Stimulated activated CD8-positive, alpha-beta memory T cell treated with anti-CD3 and anti-CD28 coated beads, Interleukin-7, amount 100 ng/mL, for 24 hours (primary cell): ENCODE data around the gene SOCS7.

Experiments
- DNase-seq: peaks from one replicate; pipeline ENCODE4 v3.0.0-alpha.2; 2020; ENCODE audit warnings: low read depth

The SOCS7 gene

DNA sequence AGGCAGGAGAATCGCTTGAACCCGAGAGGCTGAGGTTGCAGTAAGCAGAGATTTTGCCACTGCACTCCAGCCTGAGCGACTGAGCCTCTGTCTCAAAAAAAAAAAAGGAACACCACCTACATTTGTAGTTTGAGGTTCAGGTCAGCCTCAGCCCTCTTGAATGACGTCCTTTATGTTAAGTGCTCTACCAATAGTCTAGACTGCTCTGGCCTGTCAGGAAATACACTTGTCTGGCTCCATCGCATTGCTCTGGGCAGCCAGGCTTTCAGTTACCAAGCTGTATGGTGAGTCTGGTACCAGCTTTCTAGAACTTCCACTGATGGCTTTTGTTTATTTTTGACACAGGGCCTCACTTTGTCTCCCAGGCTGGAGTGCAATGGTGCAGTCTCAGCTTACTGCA is 11.4 kb downstream of the SOCS7 start:
- no peak for DNase-seq

- no peak for DNase-seq
These were observed 13.1 kb downstream of the SOCS7 start for GRCh38 chr17:38364741-38365140.

- no peak for DNase-seq
These were observed 17.7 kb downstream of the SOCS7 start for GRCh38 chr17:38369124-38369886.

DNA sequence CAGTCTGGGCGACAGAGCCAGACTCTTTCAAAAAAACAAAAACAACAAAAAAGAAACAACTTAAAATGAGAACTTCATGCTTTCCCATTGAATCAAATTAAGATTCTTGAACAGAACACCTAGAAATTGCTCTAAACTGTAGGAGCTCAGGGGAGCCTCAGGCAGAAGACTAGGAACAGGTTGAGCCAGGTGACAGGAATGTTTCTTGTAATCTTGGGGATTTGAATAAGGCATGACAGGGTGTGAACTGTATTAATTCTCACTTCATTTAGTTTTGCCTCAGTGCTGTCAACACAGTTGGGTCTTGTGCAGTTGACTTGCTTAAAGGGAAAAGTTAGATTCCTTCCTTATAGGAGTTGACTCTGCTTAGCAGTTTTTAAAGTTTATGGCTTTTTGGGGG is 27.8 kb downstream of the SOCS7 start:
- DNase-seq: no peak

DNA sequence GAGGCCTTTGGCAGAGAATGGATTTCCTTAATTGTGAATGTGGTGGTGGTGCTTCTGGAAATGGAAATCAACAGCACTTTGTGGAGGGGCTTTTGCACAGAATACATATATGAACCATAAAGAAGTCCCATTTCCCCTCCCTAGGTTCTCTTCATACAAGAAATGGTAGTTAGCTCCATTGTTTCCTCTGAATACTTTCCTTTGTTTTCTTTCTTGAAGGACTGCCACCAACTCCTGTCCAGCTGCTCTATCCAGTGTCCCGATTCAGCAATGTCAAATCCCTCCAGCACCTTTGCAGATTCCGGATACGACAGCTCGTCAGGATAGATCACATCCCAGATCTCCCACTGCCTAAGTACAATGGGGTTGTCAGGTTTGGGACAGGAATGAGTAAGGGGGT is 43.4 kb downstream of the SOCS7 start:
- no peak for DNase-seq

- DNase-seq: no peak
These were observed 45.6 kb downstream of the SOCS7 start for GRCh38 chr17:38397227-38397626.

GRCh38 chr17:38400286-38400685 is 48.6 kb downstream of the SOCS7 start:
- DNase-seq: no peak

GRCh38 chr17:38401459-38401858 is 49.8 kb downstream of the SOCS7 start:
- DNase-seq: no peak

GRCh38 chr17:38402897-38403296 is 51.3 kb downstream of the SOCS7 start:
- no peak for DNase-seq

DNA sequence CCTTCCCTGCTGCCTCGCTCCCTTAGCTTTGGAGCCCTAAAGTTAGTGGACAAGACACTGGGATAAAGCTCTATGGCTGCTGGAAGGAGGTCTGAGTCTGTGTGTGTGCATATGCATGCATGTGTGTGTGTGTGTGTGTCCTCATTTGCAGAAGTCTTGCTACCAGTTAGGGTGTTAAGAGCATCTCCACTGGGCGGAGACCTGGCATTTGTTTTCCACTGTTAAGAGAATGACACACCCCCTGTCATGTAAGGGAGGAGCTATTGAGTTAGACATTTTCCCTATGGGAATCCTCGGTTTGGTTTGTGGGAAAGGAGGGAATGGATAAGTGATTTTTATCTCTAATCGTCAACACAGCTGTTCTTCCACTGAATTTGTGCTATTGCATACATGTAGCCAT is 51.8 kb downstream of the SOCS7 start:
- no peak for DNase-seq

GRCh38 chr17:38404174-38404943 is 52.7 kb downstream of the SOCS7 start:
- no peak for DNase-seq

- DNase-seq: no peak
These were observed 54.0 kb downstream of the SOCS7 start for GRCh38 chr17:38405654-38406053.

- no peak for DNase-seq
These were observed 58.6 kb downstream of the SOCS7 start for GRCh38 chr17:38410201-38410600.

DNA sequence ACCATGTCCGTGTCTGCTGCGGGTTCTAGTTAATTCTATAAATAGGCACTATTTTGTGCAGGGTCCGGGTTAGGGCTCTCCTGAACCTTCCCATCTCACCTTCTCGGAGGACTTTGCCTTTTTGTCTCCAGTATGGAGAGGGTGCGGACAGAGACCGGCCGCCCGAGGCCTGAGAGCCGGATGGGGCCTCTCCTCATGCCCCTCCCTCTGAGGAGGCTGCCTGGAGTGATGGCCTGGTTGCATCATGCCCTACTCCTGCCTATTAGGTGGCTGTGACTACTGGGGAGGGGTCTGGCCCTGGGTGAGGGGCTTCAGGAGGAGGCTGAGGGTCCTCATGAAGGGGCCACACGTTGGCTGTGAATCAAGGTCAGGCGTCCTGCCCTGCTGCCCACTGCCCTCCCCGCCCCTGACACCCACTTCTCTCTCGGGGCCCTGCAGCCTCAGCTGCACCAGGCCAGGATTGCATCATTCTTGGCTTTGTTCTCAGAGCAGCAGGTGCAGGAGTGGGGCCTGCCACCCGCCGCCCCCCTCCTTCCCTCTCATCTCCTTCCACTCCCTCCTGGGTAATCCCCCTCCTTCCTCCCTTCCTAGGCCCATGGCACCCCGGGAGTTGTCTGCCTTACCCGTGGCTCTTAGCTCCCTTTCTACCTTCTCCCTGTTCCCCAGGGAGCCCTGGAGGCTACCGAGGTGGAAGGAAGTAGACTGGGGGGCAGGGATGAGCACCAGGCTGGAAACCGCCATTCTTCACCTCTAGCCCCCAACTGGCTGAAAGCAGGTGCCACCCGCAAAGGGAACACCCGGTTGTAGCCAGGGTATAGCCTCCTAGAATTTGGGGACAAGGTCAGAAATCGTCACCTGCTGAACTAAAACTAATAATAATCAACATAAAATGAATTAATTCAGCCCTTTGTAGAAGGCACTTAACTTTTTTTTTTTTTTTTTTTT is 63.9 kb downstream of the SOCS7 start:
- no peak for DNase-seq

GRCh38 chr17:38416840-38417209 is 65.2 kb downstream of the SOCS7 start:
- DNase-seq: no peak

DNA sequence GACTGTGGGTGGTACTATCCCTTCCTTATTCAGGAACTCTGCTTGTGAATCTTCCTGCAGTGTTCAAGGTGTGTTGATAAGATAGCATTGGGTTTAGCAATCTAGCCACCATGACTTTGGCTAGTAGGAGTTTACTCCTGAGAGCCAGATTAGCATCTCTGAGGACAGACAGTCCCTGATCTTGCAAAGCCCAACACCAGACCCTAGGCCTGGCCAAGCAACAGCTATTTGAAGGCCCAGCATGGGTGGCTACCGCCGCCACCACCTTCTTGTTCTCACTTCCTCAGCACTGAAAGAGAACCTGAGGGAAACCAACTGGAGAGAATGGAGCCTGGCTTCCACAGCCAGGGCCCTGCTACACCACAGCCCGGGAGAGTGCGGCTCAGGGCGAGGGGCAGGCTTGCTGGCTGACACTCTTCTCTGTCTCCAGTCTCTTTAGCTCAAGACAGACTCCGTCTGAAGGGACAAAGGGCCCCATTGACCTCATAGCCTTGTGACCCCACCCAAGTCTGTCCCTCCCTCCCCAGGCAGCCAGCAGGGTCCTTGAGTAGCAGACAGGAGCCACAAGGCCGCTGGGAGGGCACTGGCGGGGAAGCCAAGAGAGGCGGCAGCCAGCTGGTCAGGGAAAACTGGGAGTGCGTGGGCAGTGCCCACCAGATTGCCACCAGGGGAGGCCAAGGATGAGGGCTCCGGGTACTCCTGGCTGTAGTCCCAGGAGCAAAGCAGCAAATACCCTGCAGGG is 65.7 kb downstream of the SOCS7 start:
- no peak for DNase-seq

- no peak for DNase-seq
These were observed 66.5 kb downstream of the SOCS7 start for GRCh38 chr17:38418062-38418692.

DNA sequence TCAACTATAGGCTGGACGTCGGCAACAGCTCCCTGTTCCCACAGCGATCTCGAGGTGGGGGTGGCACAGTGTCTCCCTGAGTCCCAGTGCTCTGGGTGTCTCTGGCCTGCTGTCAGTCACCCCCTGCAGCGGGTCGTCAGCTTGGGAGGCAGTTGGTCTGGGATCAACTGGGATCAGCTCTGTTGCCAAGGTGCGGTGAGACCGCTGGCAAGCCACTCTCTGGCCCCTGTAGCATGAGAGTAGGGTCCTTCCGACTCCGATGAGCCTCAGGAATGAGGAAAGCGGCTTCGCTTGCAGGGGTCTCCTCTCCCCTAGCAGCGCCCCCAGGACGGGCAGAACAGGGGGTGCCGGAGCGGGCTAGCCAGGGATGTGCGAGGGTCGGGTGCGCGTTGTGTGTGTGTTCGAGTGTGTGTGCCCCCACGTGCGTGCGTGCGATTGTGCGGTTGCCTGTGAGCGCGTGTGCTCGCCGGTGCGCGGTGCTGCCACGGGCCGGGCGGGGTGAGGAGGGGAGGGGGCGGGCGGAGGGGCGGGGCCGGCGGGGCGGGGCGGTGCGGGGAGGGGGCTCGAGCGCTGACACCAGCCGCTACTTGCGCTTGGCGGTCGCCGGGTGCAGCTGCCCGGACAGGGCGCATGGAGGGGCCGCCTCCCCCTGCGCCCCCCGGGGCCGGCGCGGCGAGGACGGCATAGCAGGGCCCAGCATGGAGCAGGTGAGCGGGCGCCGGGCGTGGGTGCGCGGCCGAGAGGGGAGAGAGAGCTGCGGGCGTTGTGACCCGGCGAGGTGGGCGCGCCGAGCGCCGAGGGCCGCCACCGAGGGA is 67.3 kb downstream of the SOCS7 start:
- no peak for DNase-seq

- no peak for DNase-seq
These were observed 67.9 kb downstream of the SOCS7 start for GRCh38 chr17:38419508-38419981.

- no peak for DNase-seq
These were observed 68.9 kb downstream of the SOCS7 start for GRCh38 chr17:38420518-38420917.
